VCaP (cell line): ENCODE results near the gene CNNM2.

Experiments
- H3K27ac ChIP-seq: fragments of 450-650 bp; 2 replicates; pipeline ENCODE4 v1.5.1; 2017
- CTCF ChIP-seq: fragments of 450-650 bp; conservative IDR thresholded peaks from 2 replicates; pipeline ENCODE4 v1.5.1; 2017; ENCODE audit warnings: mild to moderate bottlenecking, moderate library complexity

Gene CNNM2

GRCh38 chr10:103102195-103102594 is 184.1 kb downstream of the CNNM2 start:
- H3K27ac ChIP-seq: no peak overlapping the region
- TF ChIP-seq CTCF: no peak

- H3K27ac ChIP-seq: no peak overlapping the region
- no peak for TF ChIP-seq CTCF
Observed at GRCh38 chr10:103103989-103104388, 185.9 kb downstream of the CNNM2 start.

- no peak for TF ChIP-seq CTCF
- no peak overlapping the region for H3K27ac ChIP-seq
Observed at GRCh38 chr10:103104721-103105120, 186.6 kb downstream of the CNNM2 start.

GRCh38 chr10:103105462-103105861 is 187.4 kb downstream of the CNNM2 start:
- TF ChIP-seq CTCF: no peak

GRCh38 chr10:103106539-103106938 is 188.4 kb downstream of the CNNM2 start:
- no peak for TF ChIP-seq CTCF
- H3K27ac ChIP-seq: no peak overlapping the region

More at GRCh38 chr10:103105462-103105861, 187.4 kb downstream of the CNNM2 start:
- H3K27ac ChIP-seq: no peak overlapping the region

GRCh38 chr10:103109821-103110220 is 191.7 kb downstream of the CNNM2 start:
- no peak for TF ChIP-seq CTCF
- H3K27ac ChIP-seq: no peak overlapping the region

GRCh38 chr10:103110407-103110806 is 192.3 kb downstream of the CNNM2 start:
- TF ChIP-seq CTCF: no peak
- H3K27ac ChIP-seq: no peak overlapping the region
